Natural killer cell (primary cell): Measurements from ENCODE around the gene DPYSL5. TPM values are rescaled to one million over a fixed set of nuclear protein-coding genes. Genes with fewer than 3 reads are reported as not detected.

Source experiments
- ATAC-seq, 3 donors: fragments of 150-1000 bp in 2 of 3; fragments of 200-7000 bp in 1 of 3; cut with Tn5 transposase; 1 replicate in 1 of 3; 2 replicates in 2 of 3; pipeline ENCODE4 v1.10.0; 2021; ENCODE audit warnings: mild to moderate bottlenecking in 2 of 3, moderate library complexity in 2 of 3
- DNase-seq, 2 donors: peaks; one replicate each; pipeline versions ENCODE4 v3.0.0 to v3.0.0-alpha.2; 2013 to 2021; ENCODE audit warnings: mixed read lengths in 1 of 2
- H3K27ac ChIP-seq: one replicate; pipeline ENCODE4 v1.5.1; 2013; ENCODE audit warnings: mild to moderate bottlenecking, low read length
- H3K27me3 ChIP-seq: one replicate; pipeline ENCODE4 v1.6.1; 2013; ENCODE audit warnings: low read length; ENCODE audit not compliant: control insufficient read depth, insufficient read depth
- H3K36me3 ChIP-seq: one replicate; pipeline ENCODE4 v1.6.1; 2013; ENCODE audit warnings: low read length; ENCODE audit not compliant: control insufficient read depth, insufficient read depth
- H3K4me1 ChIP-seq: one replicate; pipeline ENCODE4 v1.6.1; 2013; ENCODE audit warnings: low read length; ENCODE audit not compliant: control insufficient read depth, insufficient read depth
- H3K4me3 ChIP-seq: one replicate; pipeline ENCODE4 v1.5.1; 2013; ENCODE audit warnings: low read length
- H3K9me3 ChIP-seq: one replicate; pipeline ENCODE4 v1.6.1; 2013; ENCODE audit warnings: low read length; ENCODE audit not compliant: control insufficient read depth, insufficient read depth
- H3K27ac Mint-ChIP-seq, 2 donors: one replicate each; pipeline ENCODE4 v1.8.0; 2022; ENCODE audit warnings: mild to moderate bottlenecking in 2 of 2, mixed read lengths in 2 of 2, moderate library complexity in 1 of 2
- H3K27me3 Mint-ChIP-seq, 2 donors: one replicate each; pipeline ENCODE4 v1.8.0; 2022; ENCODE audit warnings: low read depth in 2 of 2, mixed read lengths in 2 of 2
- H3K36me3 Mint-ChIP-seq: one replicate; pipeline ENCODE4 v1.8.0; 2022; ENCODE audit warnings: mixed read lengths
- H3K4me1 Mint-ChIP-seq, 2 donors: one replicate each; pipeline ENCODE4 v1.8.0; 2022; ENCODE audit warnings: mixed read lengths in 2 of 2
- H3K4me3 Mint-ChIP-seq: one replicate; pipeline ENCODE4 v1.8.0; 2022; ENCODE audit warnings: mild to moderate bottlenecking, moderate library complexity, mixed read lengths
- H3K9me3 Mint-ChIP-seq, 2 donors: one replicate each; pipeline ENCODE4 v1.8.0; 2022; ENCODE audit warnings: mixed read lengths in 2 of 2
- WGBS: methylation state at CpG from one replicate; pipeline ENCODE4 v1.1.7; 2013; ENCODE audit warnings: missing lambda C conversion rate; ENCODE audit not compliant: insufficient coverage; 5-methylcytosine and 5-hydroxymethylcytosine counted together
- intact Hi-C: fragments of 100-400 bp; cut with micrococcal nuclease; formaldehyde crosslinking; loops from one replicate; pipeline ENCODE4 v1.14.2; 2022
- total RNA-seq, 4 donors: library from RNA; stranded (reverse); fragments of 120-200 nt in 1 of 4; gene quantifications; one replicate each; pipeline versions ENCODE4 v1.2.3 to v1.2.4, GENCODE V29; 2013 to 2022
- TF ChIP-seq, protein P1 (sequence below): fragments of 200-600 bp; IDR thresholded peaks from one replicate; pipeline ENCODE4 v1.8.0; 2022; ENCODE audit warnings: antibody characterized with exemption

Gene DPYSL5
- total RNA-seq, 3 donors from 2014 or later (not counting 1 experiment from before 2014, with no cell fraction given) = not detected

DNA sequence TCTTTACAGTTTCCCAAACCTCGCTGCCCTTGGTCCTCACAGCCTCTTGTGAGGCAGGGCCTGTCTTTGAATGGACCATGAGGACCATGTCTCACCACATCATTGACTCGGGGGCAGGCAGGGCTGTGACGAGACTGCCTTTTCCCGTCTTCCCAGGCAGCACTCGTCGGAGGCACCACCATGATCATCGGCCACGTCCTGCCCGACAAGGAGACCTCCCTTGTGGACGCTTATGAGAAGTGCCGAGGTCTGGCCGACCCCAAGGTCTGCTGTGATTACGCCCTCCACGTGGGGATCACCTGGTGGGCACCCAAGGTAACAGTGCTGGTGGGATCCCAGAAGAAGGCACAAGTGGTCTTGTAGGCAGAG, 76.8 kb downstream of the DPYSL5 start:
- H3K4me3 Mint-ChIP-seq = no peak overlapping the region
- WGBS = 90% methylated on average over 14 of the region's 14 CpGs
- Histone ChIP-seq H3K4me3 (no peak overlapping the region), H3K27ac (no peak overlapping the region), H3K36me3 (no peaks in the 10 kb centered on the region), H3K4me1 (no peaks in the 10 kb centered on the region), H3K27me3 (no peaks in the 10 kb centered on the region), H3K9me3 (no peaks in the 10 kb centered on the region)
- peaks cover 0 to 8% of the 10 kb centered on the region in 2 donors for H3K4me1 Mint-ChIP-seq
- no peaks in the 10 kb centered on the region for H3K36me3 Mint-ChIP-seq
- H3K27ac Mint-ChIP-seq = no peak overlapping the region
- TF ChIP-seq, protein P1, sequence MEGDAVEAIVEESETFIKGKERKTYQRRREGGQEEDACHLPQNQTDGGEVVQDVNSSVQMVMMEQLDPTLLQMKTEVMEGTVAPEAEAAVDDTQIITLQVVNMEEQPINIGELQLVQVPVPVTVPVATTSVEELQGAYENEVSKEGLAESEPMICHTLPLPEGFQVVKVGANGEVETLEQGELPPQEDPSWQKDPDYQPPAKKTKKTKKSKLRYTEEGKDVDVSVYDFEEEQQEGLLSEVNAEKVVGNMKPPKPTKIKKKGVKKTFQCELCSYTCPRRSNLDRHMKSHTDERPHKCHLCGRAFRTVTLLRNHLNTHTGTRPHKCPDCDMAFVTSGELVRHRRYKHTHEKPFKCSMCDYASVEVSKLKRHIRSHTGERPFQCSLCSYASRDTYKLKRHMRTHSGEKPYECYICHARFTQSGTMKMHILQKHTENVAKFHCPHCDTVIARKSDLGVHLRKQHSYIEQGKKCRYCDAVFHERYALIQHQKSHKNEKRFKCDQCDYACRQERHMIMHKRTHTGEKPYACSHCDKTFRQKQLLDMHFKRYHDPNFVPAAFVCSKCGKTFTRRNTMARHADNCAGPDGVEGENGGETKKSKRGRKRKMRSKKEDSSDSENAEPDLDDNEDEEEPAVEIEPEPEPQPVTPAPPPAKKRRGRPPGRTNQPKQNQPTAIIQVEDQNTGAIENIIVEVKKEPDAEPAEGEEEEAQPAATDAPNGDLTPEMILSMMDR = no peak
- ATAC-seq (no peak), DNase-seq (no peak)
- H3K9me3 Mint-ChIP-seq = no peaks in the 10 kb centered on the region
- intact Hi-C loops = loop anchor here (10.0 kb wide), 1 partner anchor 80 kb away; the partner anchor contains the start of gene DPYSL5
- peaks cover 17 to 20% of the 10 kb centered on the region in 2 donors for H3K27me3 Mint-ChIP-seq

DNA sequence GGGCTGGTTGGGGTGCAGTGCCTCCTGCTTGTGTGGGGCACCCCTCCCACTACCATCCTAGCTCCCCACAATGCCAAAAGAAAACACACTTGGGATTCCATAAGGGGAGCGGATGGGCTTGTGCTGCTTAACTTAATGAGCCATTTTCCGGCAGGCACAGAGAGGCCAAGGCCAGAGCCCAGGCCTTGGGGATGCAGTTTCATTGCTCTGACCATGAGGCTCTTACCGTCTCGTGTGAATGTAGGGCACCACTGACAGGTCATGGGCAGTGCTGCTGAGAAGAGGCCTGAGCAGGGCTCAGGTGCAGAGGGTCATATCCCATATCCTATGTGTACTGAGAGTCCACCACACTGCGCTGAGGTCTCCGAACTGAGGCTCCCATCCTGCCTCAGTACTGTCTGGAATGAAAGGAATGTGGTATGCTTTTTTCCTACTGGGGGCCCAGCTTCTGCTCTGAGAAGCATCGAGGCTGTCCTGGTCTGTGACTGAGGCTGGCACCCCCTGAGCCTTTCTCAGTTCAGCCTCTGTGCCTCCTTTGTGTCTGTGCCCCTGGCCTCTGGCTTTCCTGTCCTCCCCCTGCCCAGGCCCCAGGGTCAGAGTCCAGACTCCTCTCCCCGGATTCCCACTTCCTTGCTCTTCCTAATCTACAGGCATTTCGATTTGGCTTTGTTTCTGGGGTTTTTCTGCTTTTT, 77.3 kb downstream of the DPYSL5 start:
- Histone ChIP-seq H3K4me3 (no peak overlapping the region), H3K27me3 (no peaks in the 10 kb centered on the region), H3K4me1 (no peaks in the 10 kb centered on the region), H3K27ac (no peak overlapping the region), H3K36me3 (no peaks in the 10 kb centered on the region), H3K9me3 (no peaks in the 10 kb centered on the region)
- Mint-ChIP-seq H3K4me3 (no peak overlapping the region), H3K27ac (no peak overlapping the region), H3K36me3 (no peaks in the 10 kb centered on the region), H3K4me1 (peaks cover 0 to 8% of the 10 kb centered on the region in 2 donors), H3K9me3 (no peaks in the 10 kb centered on the region), H3K27me3 (peaks cover 17 to 20% of the 10 kb centered on the region in 2 donors)
- intact Hi-C loops = loop anchor here (10.0 kb wide), 1 partner anchor 80 kb away; the partner anchor contains the start of gene DPYSL5
- WGBS = 78% methylated on average over 9 of the region's 9 CpGs
- TF ChIP-seq, protein P1 = no peak
- ATAC-seq = no peak
- DNase-seq = no peak

DNA sequence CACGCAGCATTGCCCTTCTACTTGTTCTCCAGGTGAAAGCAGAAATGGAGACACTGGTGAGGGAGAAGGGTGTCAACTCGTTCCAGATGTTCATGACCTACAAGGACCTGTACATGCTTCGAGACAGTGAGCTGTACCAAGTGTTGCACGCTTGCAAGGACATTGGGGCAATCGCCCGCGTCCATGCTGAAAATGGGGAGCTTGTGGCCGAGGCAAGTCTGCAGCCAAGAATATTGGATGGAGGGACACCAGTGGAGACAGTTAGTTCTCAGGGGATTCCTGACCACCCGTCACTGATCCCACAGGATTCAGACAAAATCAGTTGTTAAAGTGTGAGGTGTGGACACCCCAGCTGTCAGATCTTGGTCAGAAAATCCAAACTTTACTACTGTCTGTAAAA, 79.3 kb downstream of the DPYSL5 start:
- intact Hi-C loops = loop anchor here (10.0 kb wide), 1 partner anchor 82 kb away; the partner anchor contains the start of gene DPYSL5
- WGBS = 91% methylated on average over 9 of the region's 9 CpGs
- DNase-seq (no peak), ATAC-seq (no peak)
- H3K27ac Mint-ChIP-seq = no peak overlapping the region
- TF ChIP-seq, protein P1 = no peak
- Histone ChIP-seq H3K4me3 (no peak overlapping the region), H3K9me3 (no peaks in the 10 kb centered on the region), H3K27ac (no peak overlapping the region), H3K36me3 (no peaks in the 10 kb centered on the region), H3K27me3 (no peaks in the 10 kb centered on the region), H3K4me1 (no peaks in the 10 kb centered on the region)
- H3K36me3 Mint-ChIP-seq = no peaks in the 10 kb centered on the region
- peaks cover 9 to 11% of the 10 kb centered on the region in 2 donors for H3K27me3 Mint-ChIP-seq
- H3K4me1 Mint-ChIP-seq = peaks cover 0 to 8% of the 10 kb centered on the region in 2 donors
- H3K4me3 Mint-ChIP-seq = no peak overlapping the region
- H3K9me3 Mint-ChIP-seq = no peaks in the 10 kb centered on the region
